SK-N-MC (cell line): ENCODE measurements around the gene ZNF507.

Experiments
- EZH2 ChIP-seq: fragments of 200-600 bp; sonication (generic); IDR thresholded peaks from one replicate; pipeline ENCODE4 v1.6.1; 2017; ENCODE audit warnings: antibody characterized with exemption
- POLR2AphosphoS5 ChIP-seq: IDR thresholded peaks from 2 replicates; pipeline ENCODE4 v1.6.1; 2012; ENCODE audit warnings: mild to moderate bottlenecking, low read depth, low read length, borderline replicate concordance

DNA sequence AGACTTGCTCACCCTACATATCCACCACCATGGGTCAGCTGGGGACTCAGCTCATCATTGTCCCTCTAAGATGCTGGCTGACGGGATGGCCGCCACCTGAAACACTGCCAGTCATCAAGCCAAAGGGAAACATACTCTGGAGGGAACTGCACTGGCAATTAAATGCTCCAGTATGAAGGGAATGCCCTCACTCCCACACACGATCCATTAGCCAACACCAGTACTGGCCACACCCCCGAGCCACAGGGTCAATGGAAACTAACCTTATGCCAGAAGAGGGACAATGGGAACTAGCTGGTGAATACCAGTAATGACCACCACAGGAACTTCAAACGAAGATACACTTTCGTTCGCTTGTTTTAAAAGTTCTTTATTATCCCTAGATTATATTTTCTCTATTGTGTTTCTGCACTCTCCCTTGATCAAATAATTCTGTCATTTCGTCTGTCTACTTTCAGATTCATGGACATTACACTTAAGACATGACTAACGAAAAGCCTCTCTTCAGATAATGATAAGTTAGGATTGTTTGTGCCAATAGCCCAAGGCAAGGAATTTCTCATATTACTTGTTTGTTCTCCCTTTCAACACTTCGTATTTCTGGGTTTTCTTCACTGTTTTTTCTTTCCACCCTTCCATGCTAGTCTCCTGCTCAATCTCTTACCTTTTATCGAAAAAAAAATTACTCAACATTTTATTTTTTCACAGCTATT is 1.7 kb upstream of the ZNF507 start:
- TF ChIP-seq EZH2 (no peak), POLR2AphosphoS5 (no peak)
